Heart left ventricle (tissue), 16 donors: Measurements from ENCODE around the gene SRR. TPM values are rescaled to one million over a fixed set of nuclear protein-coding genes. Genes with fewer than 3 reads are reported as not detected.
A peak's percentile ranks its signal among the peaks of the same experiment; 100 is the strongest.
"Not testable (repeated sequence)": the region's sequence is repeated elsewhere in the genome, so short reads cannot be mapped to it uniquely, and the experiment has no call there.

Experiments used
- ATAC-seq, 4 donors: fragments of 200-7000 bp; cut with Tn5 transposase; one replicate each; pipeline ENCODE4 v1.9.1; 2020 to 2022; ENCODE audit warnings: moderate library complexity in 4 of 4, mild to moderate bottlenecking in 3 of 4, moderate number of reproducible peaks in 1 of 4
- DNase-seq, 5 donors: peaks; one replicate each; pipeline ENCODE4 v3.0.0-alpha.2; 2020
- H3K27ac ChIP-seq, 12 donors: fragments of 200-600 bp; sonication (generic) in 4 of 12; one replicate each; pipeline versions ENCODE4 v1.5.0 to v1.8.0; 2016 to 2022; ENCODE audit warnings: mild to moderate bottlenecking in 2 of 12
- H3K27me3 ChIP-seq, 9 donors: fragments of 200-600 bp; sonication (generic) in 2 of 9; one replicate each; pipeline versions ENCODE4 v1.5.1 to v1.8.0; 2016 to 2022; ENCODE audit warnings: mild to moderate bottlenecking in 3 of 9
- H3K36me3 ChIP-seq, 9 donors: fragments of 200-600 bp; sonication (generic) in 2 of 9; one replicate each; pipeline versions ENCODE4 v1.5.0 to v1.8.0; 2018 to 2022; ENCODE audit warnings: mild to moderate bottlenecking in 2 of 9
- H3K4me1 ChIP-seq, 12 donors: fragments of 200-600 bp; sonication (generic) in 4 of 12; one replicate each; pipeline versions ENCODE4 v1.5.0 to v1.8.0; 2016 to 2022; ENCODE audit warnings: mild to moderate bottlenecking in 3 of 12
- H3K4me3 ChIP-seq, 12 donors: fragments of 200-600 bp; sonication (generic) in 4 of 12; one replicate each; pipeline versions ENCODE4 v1.5.0 to v1.8.0; 2017 to 2022; ENCODE audit warnings: mild to moderate bottlenecking in 9 of 12, moderate library complexity in 4 of 12
- H3K9me3 ChIP-seq, 12 donors: fragments of 200-600 bp; sonication (generic) in 4 of 12; one replicate each; pipeline versions ENCODE4 v1.5.0 to v1.8.0; 2016 to 2022; ENCODE audit warnings: mild to moderate bottlenecking in 1 of 12
- POLR2A ChIP-seq, 2 donors: fragments of 450-650 bp; IDR thresholded peaks; one replicate each; pipeline ENCODE4 v1.6.1; 2017; ENCODE audit warnings: antibody characterized with exemption in 2 of 2, mild to moderate bottlenecking in 2 of 2, moderate library complexity in 2 of 2
- WGBS, 4 donors: extraction: QIAGEN DNeasy Blood & Tissue Kit in 2 of 4; methylation state at CpG; one replicate each; pipeline versions ENCODE4 v1.1.5 to v1.1.7; 2013 to 2018; 5-methylcytosine and 5-hydroxymethylcytosine counted together
- intact Hi-C, 10 donors: fragments of 100-400 bp; cut with DNase I; formaldehyde crosslinking; loops; one replicate each; pipeline versions ENCODE4 v1.11.1 to v1.14.2; 2022
- long read RNA-seq, 3 donors: library from polyadenylated mRNA; unstranded; transcript quantifications; one replicate each; pipeline ENCODE4 v2.0.0, GENCODE V29; 2020 to 2021
- polyA plus RNA-seq, 2 donors: library from polyadenylated mRNA; stranded (reverse); fragments of 200-250 nt; gene quantifications; one replicate each; pipeline ENCODE4 v1.2.3, GENCODE V29; 2013
- total RNA-seq, 9 donors: library from RNA; depleted of rRNA in 2 of 9; stranded (reverse); fragments of >200 nt in 2 of 9; fragmentation: NEBNext Ultra II Directional in 3 of 9; extraction: Animal tissue kit (Norgen Biotek cat#: 25700) in 3 of 9; gene quantifications; one replicate each; pipeline versions ENCODE4 v1.1.0 to v1.2.4, GENCODE V29; 2016 to 2023
- TF ChIP-seq, protein P1 (sequence below), 12 donors: fragments of 200-600 bp; sonication (generic) in 4 of 12; IDR thresholded peaks; one replicate each; pipeline versions ENCODE4 v1.5.0 to v1.8.0; 2018 to 2022; ENCODE audit warnings: antibody characterized with exemption in 12 of 12, mild to moderate bottlenecking in 5 of 12
- donor health status: ischemic (EF 13 %, LVEDD 7.1; RV severe dilation, severe dysfunction).
- donor health status: healthy with polysubstance abuse.
- donor health status: DM: no; HTN: yes; CAD: no.
- donor health status: DM: no; HTN: no; CAD: no.
- donor health status: ischemic (EF 25% LVEDD 6.9; RV normal size, moderate dysfunction).
- donor health status: ischemic (EF 25% LVEDD 5.7; RV mildly dilated, moderate dysfunction).
- donor health status: healthy.
- donor health status: DM: yes; HTN: yes; CAD: no.
- donor health status: ischemic (EF 35%, LVEDD 5.7; RV mildly dilated, moderate dysfunction).
- donor health status: nonischemic (EF 11% LVEDD 7.7; RV severe dilation, severe dysfunction).
- donor health status: DM: yes; HTN: yes; CAD: no.
- donor health status: PGD.
- donor health status: ischemic (EF 29% LVEDD 5.4; RV normal size, mild dysfunction).
- donor health status: nonischemic (EF 23%, LVEDD 6.1; RV moderate dilation, normal function).

The SRR gene, protein sequence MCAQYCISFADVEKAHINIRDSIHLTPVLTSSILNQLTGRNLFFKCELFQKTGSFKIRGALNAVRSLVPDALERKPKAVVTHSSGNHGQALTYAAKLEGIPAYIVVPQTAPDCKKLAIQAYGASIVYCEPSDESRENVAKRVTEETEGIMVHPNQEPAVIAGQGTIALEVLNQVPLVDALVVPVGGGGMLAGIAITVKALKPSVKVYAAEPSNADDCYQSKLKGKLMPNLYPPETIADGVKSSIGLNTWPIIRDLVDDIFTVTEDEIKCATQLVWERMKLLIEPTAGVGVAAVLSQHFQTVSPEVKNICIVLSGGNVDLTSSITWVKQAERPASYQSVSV
- 10 to 100 TPM in 5 of 9 donors, 1 to 10 TPM in 4; 7.2 to 19.7 (median 11.6) TPM for total RNA-seq
- polyA plus RNA-seq: 1 to 10 TPM; 2.9 to 6.9 TPM
- long read RNA-seq, donor 1, transcript SRR-201 (8 exons, 2,728 nt): major isoform, 9 of 14 reads
- long read RNA-seq, donor 1, partial matches to known transcripts: 1 of 14 reads
- long read RNA-seq, donor 1, other reads (novel, unspliced or antisense): 4 of 14 reads
- long read RNA-seq, donor 2, transcript SRR-201 (8 exons, 2,728 nt): major isoform, 22 of 25 reads
- long read RNA-seq, donor 2, partial matches to known transcripts: 1 of 25 reads
- long read RNA-seq, donor 2, other reads (novel, unspliced or antisense): 2 of 25 reads
- long read RNA-seq, donor 3, partial matches to known transcripts: 0 of 7 reads
- long read RNA-seq, donor 3, other reads (novel, unspliced or antisense): 3 of 7 reads

DNA sequence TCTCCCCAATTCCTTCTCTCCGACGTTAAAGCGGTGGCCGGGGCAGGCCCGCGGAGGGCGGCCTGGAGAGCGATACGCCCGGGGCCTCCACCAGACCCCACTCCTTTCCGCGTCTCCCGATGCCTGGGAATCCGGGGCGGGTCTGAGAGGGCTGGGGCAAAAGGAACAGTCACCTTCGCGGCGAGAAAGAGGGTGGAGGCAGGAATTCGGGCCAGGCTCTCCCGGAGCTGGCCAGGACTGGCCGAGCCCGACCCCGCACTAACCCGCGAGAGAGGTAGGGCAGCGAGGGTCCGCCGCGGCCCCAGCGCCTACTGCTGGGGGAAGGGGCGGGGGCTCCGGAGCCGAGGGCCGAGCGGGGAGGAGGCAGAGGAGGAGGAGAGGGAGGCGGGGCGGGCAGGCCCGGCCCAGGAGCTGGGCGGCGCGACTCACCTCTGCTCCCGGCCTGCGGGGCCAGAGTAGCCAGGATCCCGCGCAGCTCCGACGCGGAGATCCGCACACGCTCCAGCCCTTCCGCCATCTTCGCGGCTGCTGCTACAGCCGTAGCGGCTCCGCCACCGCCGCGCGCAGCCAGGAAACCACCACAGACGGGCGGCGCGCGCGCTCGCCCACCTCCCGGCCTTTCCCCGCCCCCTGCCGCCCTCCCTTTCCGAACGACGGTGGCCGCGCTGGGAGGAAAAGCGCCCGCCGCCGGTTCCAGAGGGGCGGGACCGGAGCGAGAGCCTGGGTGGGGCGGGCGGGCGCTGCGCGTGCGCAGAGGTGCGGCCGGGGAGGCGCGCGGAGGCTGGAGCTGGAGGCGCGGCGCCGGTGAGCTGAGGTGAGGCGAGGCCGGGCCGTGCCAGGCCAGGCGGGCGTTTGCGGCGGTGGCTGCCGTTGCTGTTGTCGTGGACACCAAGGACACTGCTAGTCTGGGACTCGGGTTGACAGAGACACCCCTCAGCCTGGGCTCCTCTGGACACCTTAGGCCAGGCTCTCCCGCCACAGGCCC, at the start of gene SRR, which contains the start of gene SMG6:
Gene SRR, plus strand, starts transcription at position 747 of the 985 bp plus-strand sequence. CDS start 11,611 bp downstream, outside the sequence.
Gene SMG6, minus strand, starts transcription at position 582 of the 985 bp plus-strand sequence. Its CDS starts 65 bp downstream, at position 517.
- H3K27ac ChIP-seq: peak within 1 kb of the TSS; percentile 71 to 96 (median 92)
- peak; percentile 93 to 96 (median 95) for DNase-seq
- H3K4me1 ChIP-seq: peaks cover 0 to 31% (median 17%) of the 10 kb centered on the region in 12 donors
- 0 to 1% (median 0%) methylated on average over 49 to 107 of the region's 108 CpGs for WGBS, 4 donors
- no peaks in the 10 kb centered on the region for H3K27me3 ChIP-seq
- no peaks in the 10 kb centered on the region for H3K9me3 ChIP-seq
- TF ChIP-seq POLR2A (IDR thresholded peaks at IDR 0.05): peak in 1 of 2 donors; percentile 51
- TF ChIP-seq, protein P1, sequence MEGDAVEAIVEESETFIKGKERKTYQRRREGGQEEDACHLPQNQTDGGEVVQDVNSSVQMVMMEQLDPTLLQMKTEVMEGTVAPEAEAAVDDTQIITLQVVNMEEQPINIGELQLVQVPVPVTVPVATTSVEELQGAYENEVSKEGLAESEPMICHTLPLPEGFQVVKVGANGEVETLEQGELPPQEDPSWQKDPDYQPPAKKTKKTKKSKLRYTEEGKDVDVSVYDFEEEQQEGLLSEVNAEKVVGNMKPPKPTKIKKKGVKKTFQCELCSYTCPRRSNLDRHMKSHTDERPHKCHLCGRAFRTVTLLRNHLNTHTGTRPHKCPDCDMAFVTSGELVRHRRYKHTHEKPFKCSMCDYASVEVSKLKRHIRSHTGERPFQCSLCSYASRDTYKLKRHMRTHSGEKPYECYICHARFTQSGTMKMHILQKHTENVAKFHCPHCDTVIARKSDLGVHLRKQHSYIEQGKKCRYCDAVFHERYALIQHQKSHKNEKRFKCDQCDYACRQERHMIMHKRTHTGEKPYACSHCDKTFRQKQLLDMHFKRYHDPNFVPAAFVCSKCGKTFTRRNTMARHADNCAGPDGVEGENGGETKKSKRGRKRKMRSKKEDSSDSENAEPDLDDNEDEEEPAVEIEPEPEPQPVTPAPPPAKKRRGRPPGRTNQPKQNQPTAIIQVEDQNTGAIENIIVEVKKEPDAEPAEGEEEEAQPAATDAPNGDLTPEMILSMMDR (IDR thresholded peaks at IDR 0.05): peak in 1 of 12 donors; percentile 27
- peak within 1 kb of the TSS; percentile 76 to 99 (median 88) for H3K4me3 ChIP-seq
- ATAC-seq: peak; percentile 90 to 98 (median 97)
- intact Hi-C loops: no loop called here
- H3K36me3 ChIP-seq: peaks cover 0 to 22% (median 17%) of the 10 kb centered on the region in 9 donors

DNA sequence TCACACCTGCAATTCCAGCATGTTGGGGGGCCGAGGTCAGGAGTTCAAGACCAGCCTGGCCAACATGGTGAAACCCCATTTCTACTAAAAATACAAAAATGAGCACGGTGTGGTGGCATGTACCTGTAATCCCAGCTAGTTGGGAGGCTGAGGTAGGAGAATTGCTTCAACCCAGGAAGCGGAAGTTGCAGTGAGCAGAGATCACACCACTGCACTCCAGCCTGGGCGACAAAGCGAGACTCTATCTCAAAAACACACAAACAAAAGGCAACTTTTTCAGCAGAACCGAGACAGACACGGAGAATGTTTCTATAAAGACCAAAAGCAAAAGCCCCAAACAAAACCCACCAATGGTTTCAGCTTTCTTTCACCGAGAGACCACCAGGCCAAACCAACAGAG, 44.9 kb upstream of the SRR start:
- H3K4me1 ChIP-seq: peaks cover 0 to 34% (median 4%) of the 10 kb centered on the region in 12 donors
- H3K27ac ChIP-seq: peak overlapping the region in 2 of 12 donors; percentile 69 to 75
- H3K9me3 ChIP-seq, intact Hi-C loops, H3K4me3 ChIP-seq, H3K27me3 ChIP-seq, DNase-seq, ATAC-seq: not testable (repeated sequence)
- WGBS, 4 donors: 94 to 95% (median 94%) methylated on average over 8 of the region's 8 CpGs
- H3K36me3 ChIP-seq: peaks cover 0 to 11% (median 0%) of the 10 kb centered on the region in 9 donors

DNA sequence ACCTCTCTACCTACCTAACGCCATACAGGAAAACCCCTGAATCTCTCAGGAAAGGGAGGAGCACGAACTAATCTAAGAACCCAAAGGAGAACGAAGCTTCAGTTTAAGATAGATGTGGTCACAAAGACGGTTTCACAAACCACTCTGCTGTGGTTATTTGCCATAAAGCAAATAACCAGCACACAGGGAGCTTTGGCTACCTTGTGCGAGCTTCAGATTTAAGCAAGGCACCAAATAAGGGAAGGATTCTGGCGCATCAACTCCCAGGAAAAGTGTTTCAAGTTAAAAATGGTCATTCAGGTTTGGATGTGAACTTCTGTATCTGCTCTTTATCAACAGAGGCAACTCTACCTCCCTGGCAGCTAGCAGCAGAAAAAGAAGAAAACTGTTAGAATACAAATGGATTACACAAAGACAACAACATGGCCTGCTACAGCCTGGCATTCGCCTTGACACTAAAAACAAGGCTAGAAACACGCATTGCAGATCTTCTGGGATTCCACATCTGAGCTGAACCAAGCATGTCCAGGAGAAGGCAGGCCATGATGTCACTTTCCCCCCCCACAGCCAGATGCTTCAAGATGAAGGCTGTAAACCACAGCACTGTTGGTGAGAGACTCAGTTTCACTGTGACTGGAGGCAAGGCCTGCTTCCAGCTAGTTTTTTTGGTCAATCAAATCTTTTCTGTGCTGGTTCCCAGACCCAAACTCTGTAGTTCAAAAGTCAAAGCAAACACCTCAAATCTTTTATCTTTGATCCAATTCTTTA, 43.8 kb upstream of the SRR start:
- intact Hi-C loops: no loop called here
- no peaks in the 10 kb centered on the region for H3K27me3 ChIP-seq
- no peaks in the 10 kb centered on the region for H3K9me3 ChIP-seq
- no peak overlapping the region for H3K4me3 ChIP-seq
- H3K36me3 ChIP-seq: peaks cover 0 to 8% (median 0%) of the 10 kb centered on the region in 9 donors
- no peak for TF ChIP-seq POLR2A (IDR thresholded peaks at IDR 0.05)
- TF ChIP-seq, protein P1 (IDR thresholded peaks at IDR 0.05): no peak
- ATAC-seq (no peak), DNase-seq (no peak)
- WGBS, 4 donors: 79 to 86% (median 83%) methylated on average over 8 of the region's 8 CpGs
- H3K4me1 ChIP-seq: peaks cover 0 to 45% (median 10%) of the 10 kb centered on the region in 12 donors
- H3K27ac ChIP-seq: peak overlapping the region in 2 of 12 donors; percentile 69 to 75
